Heart left ventricle (tissue), 16 donors: ENCODE measurements around the gene EHBP1L1. TPM values are rescaled to one million over a fixed set of nuclear protein-coding genes. Genes with fewer than 3 reads are reported as not detected.

Experiments used
- ATAC-seq, 4 donors: fragments of 200-7000 bp; cut with Tn5 transposase; one replicate each; pipeline ENCODE4 v1.9.1; 2020 to 2022; ENCODE audit warnings: moderate library complexity in 4 of 4, mild to moderate bottlenecking in 3 of 4, moderate number of reproducible peaks in 1 of 4
- DNase-seq, 5 donors: peaks; one replicate each; pipeline ENCODE4 v3.0.0-alpha.2; 2020
- H3K27ac ChIP-seq, 12 donors: fragments of 200-600 bp; sonication (generic) in 4 of 12; one replicate each; pipeline versions ENCODE4 v1.5.0 to v1.8.0; 2016 to 2022; ENCODE audit warnings: mild to moderate bottlenecking in 2 of 12
- H3K27me3 ChIP-seq, 9 donors: fragments of 200-600 bp; sonication (generic) in 2 of 9; one replicate each; pipeline versions ENCODE4 v1.5.1 to v1.8.0; 2016 to 2022; ENCODE audit warnings: mild to moderate bottlenecking in 3 of 9
- H3K36me3 ChIP-seq, 9 donors: fragments of 200-600 bp; sonication (generic) in 2 of 9; one replicate each; pipeline versions ENCODE4 v1.5.0 to v1.8.0; 2018 to 2022; ENCODE audit warnings: mild to moderate bottlenecking in 2 of 9
- H3K4me1 ChIP-seq, 12 donors: fragments of 200-600 bp; sonication (generic) in 4 of 12; one replicate each; pipeline versions ENCODE4 v1.5.0 to v1.8.0; 2016 to 2022; ENCODE audit warnings: mild to moderate bottlenecking in 3 of 12
- H3K4me3 ChIP-seq, 12 donors: fragments of 200-600 bp; sonication (generic) in 4 of 12; one replicate each; pipeline versions ENCODE4 v1.5.0 to v1.8.0; 2017 to 2022; ENCODE audit warnings: mild to moderate bottlenecking in 9 of 12, moderate library complexity in 4 of 12
- H3K9me3 ChIP-seq, 12 donors: fragments of 200-600 bp; sonication (generic) in 4 of 12; one replicate each; pipeline versions ENCODE4 v1.5.0 to v1.8.0; 2016 to 2022; ENCODE audit warnings: mild to moderate bottlenecking in 1 of 12
- POLR2A ChIP-seq, 2 donors: fragments of 450-650 bp; IDR thresholded peaks; one replicate each; pipeline ENCODE4 v1.6.1; 2017; ENCODE audit warnings: antibody characterized with exemption in 2 of 2, mild to moderate bottlenecking in 2 of 2, moderate library complexity in 2 of 2
- WGBS, 4 donors: extraction: QIAGEN DNeasy Blood & Tissue Kit in 2 of 4; methylation state at CpG; one replicate each; pipeline versions ENCODE4 v1.1.5 to v1.1.7; 2013 to 2018; 5-methylcytosine and 5-hydroxymethylcytosine counted together
- intact Hi-C, 10 donors: fragments of 100-400 bp; cut with DNase I; formaldehyde crosslinking; loops; one replicate each; pipeline versions ENCODE4 v1.11.1 to v1.14.2; 2022
- polyA plus RNA-seq, 2 donors: library from polyadenylated mRNA; stranded (reverse); fragments of 200-250 nt; gene quantifications; one replicate each; pipeline ENCODE4 v1.2.3, GENCODE V29; 2013
- total RNA-seq, 9 donors: library from RNA; depleted of rRNA in 2 of 9; stranded (reverse); fragments of >200 nt in 2 of 9; fragmentation: NEBNext Ultra II Directional in 3 of 9; extraction: Animal tissue kit (Norgen Biotek cat#: 25700) in 3 of 9; gene quantifications; one replicate each; pipeline versions ENCODE4 v1.1.0 to v1.2.4, GENCODE V29; 2016 to 2023
- TF ChIP-seq, protein P1 (sequence below), 12 donors: fragments of 200-600 bp; sonication (generic) in 4 of 12; IDR thresholded peaks; one replicate each; pipeline versions ENCODE4 v1.5.0 to v1.8.0; 2018 to 2022; ENCODE audit warnings: antibody characterized with exemption in 12 of 12, mild to moderate bottlenecking in 5 of 12
- donor health status: ischemic (EF 13 %, LVEDD 7.1; RV severe dilation, severe dysfunction).
- donor health status: healthy with polysubstance abuse.
- donor health status: DM: no; HTN: yes; CAD: no.
- donor health status: DM: no; HTN: no; CAD: no.
- donor health status: ischemic (EF 25% LVEDD 6.9; RV normal size, moderate dysfunction).
- donor health status: ischemic (EF 25% LVEDD 5.7; RV mildly dilated, moderate dysfunction).
- donor health status: healthy.
- donor health status: DM: yes; HTN: yes; CAD: no.
- donor health status: ischemic (EF 35%, LVEDD 5.7; RV mildly dilated, moderate dysfunction).
- donor health status: nonischemic (EF 11% LVEDD 7.7; RV severe dilation, severe dysfunction).
- donor health status: DM: yes; HTN: yes; CAD: no.
- donor health status: PGD.
- donor health status: ischemic (EF 29% LVEDD 5.4; RV normal size, mild dysfunction).
- donor health status: nonischemic (EF 23%, LVEDD 6.1; RV moderate dilation, normal function).

Gene EHBP1L1
- total and polyA plus RNA-seq, 11 donors, result 37.4 to 144 (median 79.0) TPM

DNA sequence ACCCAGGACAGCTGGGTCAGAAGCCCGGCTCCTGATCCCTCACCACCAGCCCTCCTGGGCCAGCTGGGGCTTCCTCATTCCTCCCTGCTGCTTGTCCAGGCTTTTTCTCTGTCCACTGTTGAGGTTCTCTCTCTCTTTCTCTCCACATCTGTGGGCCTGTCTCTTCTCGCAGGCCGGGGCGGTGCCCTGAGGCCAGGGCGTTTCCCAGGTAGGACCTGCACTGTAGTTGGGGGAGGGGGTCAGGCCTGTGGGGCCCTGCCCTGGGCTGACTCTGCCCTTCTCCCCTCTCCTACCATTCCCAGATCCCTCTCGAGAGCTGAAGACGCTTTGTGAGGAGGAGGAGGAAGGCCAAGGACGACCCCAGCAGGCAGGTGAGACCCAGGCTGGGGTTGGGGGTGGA is 4.9 kb downstream of the EHBP1L1 start:
- Histone ChIP-seq H3K27me3 (no peaks in the 10 kb centered on the region), H3K27ac (peak overlapping the region in 1 of 12 donors; percentile 48), H3K36me3 (peaks cover 0 to 67% (median 45%) of the 10 kb centered on the region in 9 donors), H3K4me3 (no peak overlapping the region), H3K9me3 (no peaks in the 10 kb centered on the region), H3K4me1 (peaks cover 3 to 45% (median 25%) of the 10 kb centered on the region in 12 donors)
- DNase-seq (no peak), ATAC-seq (no peak)
- WGBS, 4 donors, result 89 to 97% (median 94%) methylated on average over 8 of the region's 8 CpGs
- TF ChIP-seq, protein P1, sequence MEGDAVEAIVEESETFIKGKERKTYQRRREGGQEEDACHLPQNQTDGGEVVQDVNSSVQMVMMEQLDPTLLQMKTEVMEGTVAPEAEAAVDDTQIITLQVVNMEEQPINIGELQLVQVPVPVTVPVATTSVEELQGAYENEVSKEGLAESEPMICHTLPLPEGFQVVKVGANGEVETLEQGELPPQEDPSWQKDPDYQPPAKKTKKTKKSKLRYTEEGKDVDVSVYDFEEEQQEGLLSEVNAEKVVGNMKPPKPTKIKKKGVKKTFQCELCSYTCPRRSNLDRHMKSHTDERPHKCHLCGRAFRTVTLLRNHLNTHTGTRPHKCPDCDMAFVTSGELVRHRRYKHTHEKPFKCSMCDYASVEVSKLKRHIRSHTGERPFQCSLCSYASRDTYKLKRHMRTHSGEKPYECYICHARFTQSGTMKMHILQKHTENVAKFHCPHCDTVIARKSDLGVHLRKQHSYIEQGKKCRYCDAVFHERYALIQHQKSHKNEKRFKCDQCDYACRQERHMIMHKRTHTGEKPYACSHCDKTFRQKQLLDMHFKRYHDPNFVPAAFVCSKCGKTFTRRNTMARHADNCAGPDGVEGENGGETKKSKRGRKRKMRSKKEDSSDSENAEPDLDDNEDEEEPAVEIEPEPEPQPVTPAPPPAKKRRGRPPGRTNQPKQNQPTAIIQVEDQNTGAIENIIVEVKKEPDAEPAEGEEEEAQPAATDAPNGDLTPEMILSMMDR (IDR thresholded peaks at IDR 0.05), result no peak
- no peak for TF ChIP-seq POLR2A (IDR thresholded peaks at IDR 0.05)
- intact Hi-C loops, result no loop called here

DNA sequence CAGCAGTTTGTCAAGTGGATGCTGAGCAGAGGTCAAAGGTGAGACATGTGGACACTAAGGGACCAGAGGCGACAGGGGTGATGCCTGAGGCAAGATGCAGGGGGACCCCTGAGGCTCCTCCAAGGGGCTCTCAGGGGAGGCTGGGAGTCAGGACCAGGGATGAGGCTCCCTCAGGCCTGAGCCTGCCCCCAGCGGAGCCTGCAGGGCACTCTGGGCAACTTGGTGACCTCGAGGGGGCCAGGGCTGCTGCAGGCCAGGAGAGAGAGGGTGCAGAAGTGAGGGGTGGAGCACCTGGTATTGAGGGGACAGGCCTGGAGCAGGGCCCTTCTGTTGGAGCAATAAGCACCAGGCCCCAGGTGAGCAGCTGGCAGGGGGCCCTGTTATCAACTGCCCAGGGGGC is 6.1 kb downstream of the EHBP1L1 start:
- Histone ChIP-seq H3K36me3 (peaks cover 0 to 74% (median 50%) of the 10 kb centered on the region in 9 donors), H3K9me3 (no peaks in the 10 kb centered on the region), H3K27ac (peak overlapping the region in 2 of 12 donors; percentile 9 to 47), H3K27me3 (no peaks in the 10 kb centered on the region), H3K4me3 (no peak overlapping the region), H3K4me1 (peaks cover 3 to 44% (median 33%) of the 10 kb centered on the region in 12 donors)
- WGBS, 4 donors, result 76 to 88% (median 85%) methylated on average over 3 of the region's 3 CpGs
- DNase-seq (no peak), ATAC-seq (no peak)
- no peak for TF ChIP-seq POLR2A (IDR thresholded peaks at IDR 0.05)
- TF ChIP-seq, protein P1 (IDR thresholded peaks at IDR 0.05), result no peak
- intact Hi-C loops, result no loop called here

DNA sequence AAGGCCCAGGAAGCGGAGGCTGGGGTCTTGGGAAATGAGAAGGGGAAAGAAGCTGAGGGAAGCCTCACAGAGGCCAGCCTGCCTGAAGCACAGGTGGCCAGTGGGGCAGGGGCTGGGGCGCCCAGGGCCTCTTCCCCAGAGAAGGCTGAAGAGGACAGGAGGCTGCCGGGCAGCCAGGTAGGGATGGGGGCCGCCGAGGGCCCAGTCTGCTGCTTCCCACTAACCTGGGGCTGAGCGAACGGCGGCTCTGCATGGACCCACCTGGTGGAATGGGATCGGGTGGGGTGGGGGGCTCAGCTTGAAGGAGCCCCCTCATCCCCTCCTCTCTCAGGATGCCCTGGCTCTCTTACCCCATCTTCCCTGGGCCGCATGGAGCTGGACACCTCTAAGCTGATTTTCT is 7.7 kb downstream of the EHBP1L1 start:
- Histone ChIP-seq H3K36me3 (peaks cover 0 to 70% (median 50%) of the 10 kb centered on the region in 9 donors), H3K27ac (peak overlapping the region in 1 of 12 donors; percentile 24), H3K27me3 (no peaks in the 10 kb centered on the region), H3K4me3 (no peak overlapping the region), H3K4me1 (peaks cover 6 to 44% (median 33%) of the 10 kb centered on the region in 12 donors), H3K9me3 (no peaks in the 10 kb centered on the region)
- DNase-seq (no peak), ATAC-seq (no peak)
- intact Hi-C loops, result no loop called here
- TF ChIP-seq, protein P1 (IDR thresholded peaks at IDR 0.05), result no peak
- TF ChIP-seq POLR2A (IDR thresholded peaks at IDR 0.05), result no peak
- 84 to 92% (median 90%) methylated on average over 5 to 10 of the region's 10 CpGs for WGBS, 4 donors

DNA sequence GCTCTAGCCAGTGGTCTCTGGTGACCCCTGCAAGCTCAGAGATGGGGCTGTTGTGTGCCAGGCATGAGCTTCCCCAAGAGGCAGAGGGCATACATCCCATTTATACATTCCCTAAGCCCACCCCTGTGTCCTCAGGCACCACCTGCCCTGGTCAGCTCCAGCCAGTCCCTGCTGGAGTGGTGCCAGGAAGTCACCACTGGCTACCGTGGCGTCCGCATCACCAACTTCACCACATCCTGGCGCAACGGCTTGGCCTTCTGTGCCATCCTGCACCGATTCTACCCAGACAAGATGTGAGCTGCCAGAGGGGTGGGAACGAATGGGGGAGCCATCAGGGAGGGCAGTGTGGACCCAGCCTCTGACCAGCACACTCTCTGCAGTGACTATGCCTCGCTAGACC is 8.3 kb downstream of the EHBP1L1 start:
- no peaks in the 10 kb centered on the region for H3K27me3 ChIP-seq
- DNase-seq (no peak), ATAC-seq (no peak)
- H3K4me1 ChIP-seq, result peaks cover 6 to 45% (median 36%) of the 10 kb centered on the region in 12 donors
- TF ChIP-seq, protein P1 (IDR thresholded peaks at IDR 0.05), result no peak
- no peak for TF ChIP-seq POLR2A (IDR thresholded peaks at IDR 0.05)
- peak overlapping the region in 1 of 12 donors; percentile 24 for H3K27ac ChIP-seq
- 87 to 94% (median 92%) methylated on average over 8 of the region's 8 CpGs for WGBS, 4 donors
- no peaks in the 10 kb centered on the region for H3K9me3 ChIP-seq
- H3K36me3 ChIP-seq, result peaks cover 0 to 73% (median 50%) of the 10 kb centered on the region in 9 donors
- no peak overlapping the region for H3K4me3 ChIP-seq
- intact Hi-C loops, result no loop called here
